Right forelimb (tissue), 1 donor: ENCODE data around the gene RTL10.
A peak's percentile ranks its signal among the peaks of the same experiment; 100 is the strongest.

Experiments
- DNase-seq: peaks from one replicate; pipeline ENCODE4 v3.0.0-alpha.2; 2018

RTL10 gene

DNA sequence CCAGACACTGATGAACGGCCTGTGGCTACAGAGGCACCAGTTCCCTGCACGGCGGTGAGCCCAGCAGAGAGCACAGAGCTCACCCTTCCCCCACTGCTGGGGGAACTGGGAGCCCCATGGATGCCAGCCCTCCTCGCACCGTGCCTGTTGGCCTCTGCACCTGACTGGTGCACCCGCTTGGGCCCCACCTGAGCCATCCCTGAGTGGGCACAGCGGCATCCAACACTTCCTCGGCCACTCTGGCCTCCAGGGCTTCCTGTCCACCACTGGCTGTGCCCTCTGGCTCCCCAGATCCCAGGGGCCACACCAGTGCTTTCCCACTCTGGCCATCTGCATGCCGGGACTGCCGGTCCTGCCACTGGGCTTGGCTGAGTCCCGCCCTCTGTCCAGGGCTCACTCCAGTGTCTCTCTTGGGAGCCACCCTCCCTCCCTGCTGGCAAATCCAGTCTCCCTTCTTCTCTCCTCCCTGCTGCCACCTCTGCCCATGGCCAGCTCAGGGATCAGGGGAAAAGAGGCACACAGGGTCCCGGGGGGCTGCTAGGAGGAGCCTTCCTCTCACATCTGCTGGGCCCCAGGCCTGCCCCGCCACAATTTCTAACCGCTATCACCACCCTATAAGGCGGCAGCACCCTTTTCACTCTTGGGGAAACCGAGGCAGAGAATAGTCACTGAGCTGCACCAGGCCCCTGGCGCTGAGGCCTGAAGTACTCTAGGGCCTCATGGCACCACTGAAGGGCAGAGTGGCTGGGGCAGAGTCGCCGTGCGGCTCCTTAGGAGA lies 33.0 kb downstream of the RTL10 start:
- peak; percentile 26 for DNase-seq

DNA sequence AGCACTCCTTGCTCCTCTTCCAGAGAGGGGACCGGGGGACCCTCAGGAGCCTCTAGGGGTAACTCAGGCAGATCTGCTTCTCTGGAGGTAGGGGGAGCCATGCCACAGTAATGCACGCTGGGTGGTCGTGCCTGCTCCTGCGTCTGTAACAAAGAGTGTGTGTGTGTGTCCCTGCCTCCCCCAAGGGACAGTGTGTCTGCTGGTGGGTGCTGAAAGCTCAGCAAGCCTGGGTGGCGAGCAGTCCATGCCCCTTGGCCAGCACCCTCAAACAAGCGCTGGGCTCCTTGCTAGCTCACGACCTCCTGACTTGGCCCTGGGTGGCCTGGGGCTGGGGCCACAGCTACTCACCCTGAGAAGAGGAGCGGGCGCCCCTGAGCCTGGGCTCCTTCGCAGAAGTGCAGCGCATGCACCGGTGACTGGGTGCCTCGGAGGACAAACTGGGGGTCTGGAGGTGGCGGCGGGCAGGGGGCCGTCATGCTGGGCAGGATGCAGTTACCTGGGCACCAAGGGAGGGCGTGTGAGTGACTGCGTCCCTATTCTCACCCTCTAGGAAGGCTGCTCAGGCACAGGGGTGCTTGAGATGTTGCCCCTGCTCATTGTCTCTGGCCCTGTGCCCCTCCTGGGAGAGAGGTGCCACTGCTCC lies 33.7 kb downstream of the RTL10 start:
- peak; percentile 35 for DNase-seq

DNA sequence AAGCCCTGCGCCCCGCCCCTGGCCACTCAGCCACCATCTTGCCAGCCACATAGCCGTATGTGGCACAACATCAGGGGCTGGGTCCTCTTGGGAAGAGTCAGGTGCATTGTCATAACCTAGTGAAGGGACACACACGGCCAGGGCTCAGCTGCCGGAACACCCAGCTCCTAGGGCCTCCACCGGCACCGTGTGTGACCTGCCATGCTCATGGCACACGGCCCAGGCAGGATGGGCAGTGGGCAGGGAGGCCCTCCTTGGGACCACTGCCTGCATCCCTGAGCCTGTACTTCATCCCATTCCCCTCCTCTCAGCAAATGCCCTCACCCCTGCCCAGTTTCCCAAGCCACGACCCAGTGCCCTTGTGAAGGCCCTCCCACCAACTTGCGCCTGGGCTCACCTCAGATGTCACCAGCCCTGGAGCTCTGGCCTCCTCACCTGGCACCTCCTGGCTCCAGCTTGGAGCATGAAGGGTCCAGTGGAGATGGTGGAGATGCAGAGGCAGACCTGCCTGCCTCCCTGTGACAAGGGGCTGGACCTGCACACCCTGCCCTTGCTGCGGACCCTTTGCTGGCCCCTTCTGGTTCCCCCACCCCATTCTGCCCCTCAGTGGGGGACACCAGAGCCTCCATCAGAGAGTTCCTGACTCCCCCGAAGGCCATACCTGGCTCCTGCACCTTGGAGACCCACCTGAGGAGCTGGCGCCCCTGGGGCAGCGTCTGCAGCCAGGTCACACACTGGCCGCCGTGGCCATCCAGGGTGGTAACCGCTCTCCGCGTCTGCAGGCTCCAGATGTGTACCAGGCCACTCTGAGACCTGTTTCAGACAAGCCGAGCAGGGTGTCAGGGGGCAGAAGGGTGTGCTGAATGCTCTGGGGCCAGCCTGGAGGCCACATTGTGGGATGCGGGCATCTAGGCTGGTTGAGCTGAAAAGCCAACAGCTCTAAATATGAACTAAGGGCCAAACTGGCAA lies 34.5 kb downstream of the RTL10 start:
- DNase-seq: peak; percentile 33

DNA sequence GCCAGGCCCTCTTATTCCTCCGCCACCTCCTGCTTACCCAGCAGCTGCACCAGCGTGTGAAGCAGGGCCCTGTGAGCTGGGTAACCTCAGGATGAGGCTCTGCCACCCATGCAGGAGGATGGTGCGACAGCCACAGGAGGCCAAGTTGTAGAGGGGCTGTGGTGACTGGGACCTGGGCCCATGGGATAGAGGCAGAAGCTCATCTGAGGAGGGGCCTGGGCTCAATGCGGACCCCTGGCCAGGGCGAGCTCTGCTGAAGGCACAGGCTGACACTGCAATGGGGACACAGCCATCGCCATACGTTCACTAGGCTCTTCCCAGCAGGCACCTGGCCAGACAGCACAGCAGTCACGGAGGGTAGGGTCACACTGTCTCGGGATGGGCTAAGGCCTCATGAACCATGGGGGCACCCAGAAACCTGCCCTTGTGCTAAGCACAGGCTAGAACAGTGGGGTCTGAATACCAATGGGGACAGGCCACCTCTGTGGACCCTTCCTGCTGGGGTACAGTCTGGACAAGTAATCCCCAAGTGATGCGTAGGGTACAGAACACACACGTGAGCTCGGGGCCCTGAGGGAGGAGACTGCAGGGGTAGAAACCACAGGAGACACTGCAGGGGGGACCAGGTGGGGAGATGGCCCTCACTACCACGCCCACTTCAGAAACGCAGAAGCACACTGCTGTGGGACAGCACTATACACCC lies 35.3 kb downstream of the RTL10 start:
- peak; percentile 28 for DNase-seq

DNA sequence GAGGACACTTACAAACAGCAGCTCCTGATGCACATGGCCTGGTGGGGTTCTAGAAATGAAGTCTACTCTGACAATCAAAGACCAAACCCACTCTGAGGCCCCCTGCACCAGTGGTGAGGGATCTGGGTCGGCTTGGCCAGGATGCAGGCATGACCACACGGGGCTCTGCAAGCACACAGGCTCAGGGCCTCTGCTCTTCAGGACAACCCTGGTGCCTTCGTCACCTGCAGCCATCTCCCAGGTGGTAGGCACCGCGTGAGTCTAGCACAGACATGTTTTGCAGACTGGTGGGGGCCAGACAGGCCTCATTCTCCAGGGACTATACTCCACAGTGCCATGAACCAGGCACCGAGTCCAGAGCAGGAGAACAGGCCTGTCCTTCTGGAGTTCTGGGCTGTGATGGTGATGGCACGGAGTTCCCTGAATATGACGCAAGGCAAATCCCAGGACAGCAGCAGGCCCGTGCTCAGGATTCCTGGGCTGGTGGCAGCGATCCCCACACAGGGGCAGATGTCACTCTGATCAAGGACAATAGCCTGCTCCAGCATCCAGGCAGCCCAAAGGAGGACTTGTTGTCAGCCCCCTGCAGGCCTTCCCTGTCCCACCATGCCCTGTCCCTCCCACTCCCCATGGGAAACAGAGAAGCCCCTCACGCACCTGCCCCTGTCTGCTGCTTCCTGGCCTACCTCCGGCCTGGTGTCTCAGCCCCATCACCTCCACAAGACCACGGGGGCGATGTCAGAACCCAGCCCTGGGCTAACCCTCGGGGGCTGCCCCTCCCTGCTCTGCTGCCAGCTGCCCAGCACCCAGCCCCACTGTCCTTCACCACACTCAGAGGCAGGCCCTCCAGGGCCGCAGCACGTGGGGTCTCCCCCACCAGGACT lies 36.1 kb downstream of the RTL10 start:
- peak; percentile 35 for DNase-seq

DNA sequence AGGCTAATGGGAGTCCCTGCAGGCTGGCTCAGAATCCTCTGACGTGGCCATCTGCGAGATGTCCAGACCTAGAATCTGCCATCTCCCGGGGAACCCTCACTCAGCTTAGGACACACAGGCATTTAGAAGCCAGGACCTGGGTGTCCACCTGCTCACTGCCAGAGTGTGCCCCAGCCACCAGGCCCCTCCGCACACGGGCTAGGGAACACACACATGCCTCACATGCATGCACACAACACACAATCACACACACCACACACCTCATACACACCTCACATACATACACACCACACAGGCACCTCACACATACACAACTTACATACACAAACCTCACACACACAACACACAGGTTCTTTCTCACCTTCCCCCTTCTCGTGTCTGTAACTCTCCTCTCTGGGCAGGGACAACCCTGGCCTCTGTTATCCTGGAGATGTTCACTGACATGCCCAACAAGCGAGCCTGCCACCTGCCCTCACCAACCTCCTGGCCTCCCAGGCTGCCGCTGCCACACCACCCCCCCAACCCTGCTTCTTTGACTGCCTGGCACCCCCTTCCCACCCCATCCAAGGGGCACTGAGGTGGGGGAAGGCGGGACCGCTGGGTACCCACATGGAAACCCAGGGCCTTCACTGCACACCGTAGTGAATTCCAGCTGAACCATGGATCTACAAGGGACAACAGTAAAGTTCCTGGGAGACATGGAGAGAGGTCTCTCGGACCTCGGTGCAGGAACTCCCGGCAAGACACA lies 38.1 kb downstream of the RTL10 start:
- no peak for DNase-seq

DNA sequence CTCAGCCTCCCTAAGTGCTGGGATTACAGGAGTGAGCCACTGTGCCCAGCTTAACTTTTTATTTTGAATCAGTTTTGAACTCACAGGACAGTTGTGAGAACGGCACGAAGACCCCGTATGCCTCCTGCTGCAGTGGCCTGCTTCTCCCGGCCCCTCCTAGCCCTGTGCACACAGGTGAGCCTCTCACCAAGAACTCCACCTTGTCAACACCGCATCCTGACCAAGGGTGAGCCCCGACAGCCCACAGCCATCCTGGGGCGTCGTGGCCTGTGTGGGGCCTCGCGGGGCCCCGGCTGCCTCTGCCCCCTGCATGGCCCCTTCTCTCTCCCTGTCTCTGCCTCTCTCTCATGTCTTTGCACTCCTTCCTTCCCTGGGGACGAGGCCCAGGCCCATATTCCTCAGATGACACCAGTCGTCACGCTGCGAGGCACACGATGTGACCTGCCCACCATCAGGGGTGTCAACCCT lies 38.8 kb downstream of the RTL10 start:
- no peak for DNase-seq

DNA sequence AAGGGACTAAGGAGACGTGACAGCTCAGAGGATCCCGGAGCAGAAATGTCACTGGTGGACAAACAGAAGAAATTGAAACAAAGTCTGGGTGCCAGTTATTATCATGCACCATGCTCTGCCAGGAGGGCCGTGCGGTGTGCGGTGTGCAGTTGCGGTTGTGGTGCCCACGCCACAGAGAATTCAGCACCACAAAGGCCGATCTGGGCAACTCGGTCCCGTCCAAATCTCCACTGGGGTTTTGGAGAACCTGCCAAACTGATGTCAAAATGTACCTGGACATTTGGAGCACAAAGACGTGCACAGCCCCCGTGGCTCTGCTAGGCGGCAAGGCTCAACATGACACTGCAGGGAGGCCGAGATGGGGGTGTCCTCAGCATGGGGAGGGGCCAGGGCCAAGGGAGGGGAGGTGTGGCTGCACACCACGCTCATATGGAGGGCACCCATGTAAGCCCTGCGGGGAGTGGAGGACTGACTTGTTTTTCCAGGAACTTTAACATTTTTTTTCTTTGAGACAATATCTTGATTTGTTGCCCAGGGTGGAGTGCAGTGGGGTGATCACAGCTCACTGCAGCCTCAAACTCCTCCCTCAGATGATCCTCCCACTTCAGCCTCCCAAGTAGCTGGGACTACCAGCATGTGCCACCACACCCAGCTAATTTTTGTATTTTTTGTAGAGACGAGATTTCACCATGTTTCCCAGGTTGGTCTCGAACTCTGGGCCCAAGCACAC lies 39.4 kb downstream of the RTL10 start:
- no peak for DNase-seq

DNA sequence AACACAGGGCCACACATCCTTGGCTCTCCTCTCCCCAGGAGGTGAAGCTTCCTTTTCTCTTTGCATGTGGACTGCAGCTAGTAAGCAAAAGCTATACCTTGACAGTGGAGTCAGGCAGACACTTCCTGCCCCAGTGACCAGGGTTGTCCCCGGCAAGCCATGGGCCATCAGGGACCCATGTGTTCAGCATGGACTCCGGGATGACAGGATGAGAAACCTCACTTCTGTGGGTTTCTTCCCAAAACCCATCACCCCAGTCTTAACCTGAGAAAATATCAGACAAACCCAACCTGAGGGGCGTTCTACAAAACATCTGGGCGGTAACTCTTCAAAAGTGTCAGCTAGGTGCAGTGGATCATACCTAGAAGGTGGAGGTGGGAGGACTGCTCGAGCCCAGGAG lies 40.2 kb downstream of the RTL10 start:
- DNase-seq: no peak

DNA sequence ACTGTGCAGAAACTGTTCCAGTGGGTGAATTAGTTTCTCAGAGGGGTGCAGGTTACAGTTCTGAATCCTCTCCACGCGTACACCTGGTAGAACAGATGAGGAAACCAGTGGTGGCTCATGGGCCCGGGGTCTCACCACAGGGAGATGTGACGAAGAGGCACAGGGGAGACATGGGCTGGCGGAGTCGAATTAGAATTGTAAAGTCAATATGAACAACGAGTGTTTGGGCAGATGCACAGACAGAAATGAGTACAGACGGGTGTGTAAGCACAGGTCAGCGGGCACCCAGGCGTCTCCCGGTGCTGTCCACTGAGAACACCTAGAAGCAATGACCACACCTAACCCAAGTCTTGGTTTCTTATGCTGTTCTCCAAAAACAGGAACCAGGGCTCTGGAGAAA lies 41.8 kb downstream of the RTL10 start:
- DNase-seq: no peak

DNA sequence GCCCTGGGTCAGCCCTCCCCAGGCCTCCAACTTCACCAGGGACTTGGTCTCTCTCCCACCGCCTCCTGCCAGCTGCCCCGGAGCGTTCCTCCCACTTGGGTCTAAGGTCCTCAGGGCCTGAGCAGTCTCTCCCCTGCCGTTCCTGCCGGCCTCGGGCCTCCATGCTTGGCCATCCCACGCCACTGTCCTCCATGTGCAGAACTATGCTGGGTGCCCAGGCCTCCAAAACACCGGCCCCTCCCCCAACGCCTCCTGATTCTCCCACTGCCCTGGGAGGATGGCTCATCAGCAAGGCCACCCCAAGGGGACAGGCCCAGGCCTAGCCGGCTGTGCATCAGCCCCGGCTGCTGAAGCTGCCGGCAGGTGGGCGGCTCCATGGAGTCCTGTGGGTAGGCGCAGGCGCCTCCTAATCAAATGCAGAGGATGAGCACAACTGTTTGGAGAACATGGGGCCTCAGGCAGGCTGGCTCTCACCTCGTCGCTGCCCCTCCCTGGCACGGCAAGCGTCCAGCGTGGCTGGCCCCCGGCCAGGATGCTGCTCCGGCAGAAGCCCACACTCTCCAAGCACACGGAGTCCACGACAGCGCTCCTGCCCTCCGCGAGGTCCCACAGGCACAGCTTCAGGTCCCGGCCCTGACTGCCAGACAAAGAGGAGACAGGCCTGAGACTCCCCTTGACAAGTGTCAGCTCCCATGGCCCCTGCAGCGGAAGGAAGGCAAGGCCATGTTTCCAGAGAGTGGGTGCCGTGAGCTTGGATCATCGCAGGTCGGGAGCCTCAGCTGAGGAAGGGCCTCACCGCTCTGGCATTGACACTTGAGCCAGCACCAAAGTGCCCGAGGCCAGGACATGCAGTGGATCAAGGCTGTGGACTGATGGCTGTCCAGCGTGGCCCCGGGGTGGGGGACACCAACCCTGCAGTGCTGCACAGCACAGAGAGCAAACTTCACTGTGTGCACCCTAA lies 42.6 kb downstream of the RTL10 start:
- peak; percentile 41 for DNase-seq

DNA sequence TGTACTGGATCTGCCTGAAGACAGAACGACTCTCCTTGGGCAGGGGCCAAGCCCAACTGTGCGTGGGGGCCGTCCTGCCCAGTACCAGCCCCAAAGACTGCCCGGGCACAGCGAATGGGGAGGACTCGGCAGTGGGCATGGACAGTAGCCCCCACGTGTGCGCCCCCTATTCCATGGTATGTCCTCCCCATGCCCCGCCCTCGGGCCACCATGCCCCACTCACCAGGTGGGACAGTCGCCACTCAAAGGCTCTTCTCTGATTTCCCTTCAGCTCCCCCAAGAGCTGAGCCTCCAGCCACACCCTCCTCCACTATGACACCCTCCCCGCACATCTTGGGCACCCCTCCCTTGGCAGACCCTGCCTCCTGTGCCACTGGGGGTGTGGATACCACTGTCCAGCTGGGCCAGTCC lies 43.5 kb downstream of the RTL10 start:
- DNase-seq: peak; percentile 32

DNA sequence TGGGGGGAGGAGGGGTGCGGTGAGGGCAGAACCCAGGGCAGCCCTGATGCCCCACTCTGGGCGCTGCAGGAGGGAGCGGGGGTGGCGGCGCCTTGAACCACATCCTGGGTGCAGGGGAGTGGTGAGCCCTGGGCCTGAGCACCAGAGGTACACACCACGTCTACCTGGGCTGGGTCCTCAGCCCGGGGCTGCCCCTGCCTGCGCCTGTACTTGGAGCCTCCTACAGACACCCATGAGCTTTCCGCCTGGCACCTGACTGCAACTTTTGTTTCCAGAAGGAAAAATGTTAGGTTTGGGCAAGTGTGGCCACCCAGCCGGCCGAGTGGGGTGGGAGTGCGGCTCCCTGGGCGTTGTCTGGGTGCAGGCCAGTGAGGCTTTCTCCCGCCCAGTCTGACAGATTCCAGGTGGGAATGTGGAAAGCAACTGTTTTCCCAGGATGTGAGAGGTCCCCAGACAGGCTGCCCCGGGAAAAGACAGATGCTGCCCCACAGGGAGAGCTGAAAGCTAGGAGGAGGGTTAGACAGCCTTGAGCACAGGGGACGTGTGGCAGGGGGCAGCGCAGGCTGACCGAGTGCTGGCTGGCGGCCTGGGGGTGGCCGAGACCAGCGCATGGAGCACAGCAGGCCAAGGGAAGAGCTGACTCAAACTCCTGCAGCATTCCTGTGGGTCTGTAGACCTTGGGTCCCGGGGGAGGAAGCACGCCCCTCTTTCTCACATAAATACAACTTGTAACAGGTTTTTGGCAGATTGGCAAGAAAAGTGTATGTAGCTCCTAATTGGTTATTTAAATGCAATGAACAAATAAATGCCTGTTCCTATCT lies 44.1 kb downstream of the RTL10 start:
- peak; percentile 43 for DNase-seq

DNA sequence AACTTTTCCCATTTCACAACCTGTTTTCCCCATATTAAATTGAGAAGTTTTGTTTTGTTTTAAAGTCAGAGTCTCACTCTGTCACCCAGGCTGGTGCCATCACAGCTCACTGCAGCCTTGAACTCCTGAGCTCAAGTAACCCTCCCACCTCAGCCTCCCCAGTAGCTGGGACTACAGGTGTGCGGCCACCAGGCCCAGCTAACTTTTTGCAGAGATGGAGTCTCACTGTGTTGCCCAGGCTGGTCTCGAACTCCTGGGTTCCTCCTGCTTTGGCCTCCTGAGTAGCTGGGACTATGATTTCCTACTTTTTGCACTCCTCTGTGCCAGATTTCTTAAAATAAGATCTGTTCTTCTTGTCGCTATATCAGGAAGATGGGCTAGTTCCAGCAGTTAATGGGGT lies 44.9 kb downstream of the RTL10 start:
- peak; percentile 18 for DNase-seq

DNA sequence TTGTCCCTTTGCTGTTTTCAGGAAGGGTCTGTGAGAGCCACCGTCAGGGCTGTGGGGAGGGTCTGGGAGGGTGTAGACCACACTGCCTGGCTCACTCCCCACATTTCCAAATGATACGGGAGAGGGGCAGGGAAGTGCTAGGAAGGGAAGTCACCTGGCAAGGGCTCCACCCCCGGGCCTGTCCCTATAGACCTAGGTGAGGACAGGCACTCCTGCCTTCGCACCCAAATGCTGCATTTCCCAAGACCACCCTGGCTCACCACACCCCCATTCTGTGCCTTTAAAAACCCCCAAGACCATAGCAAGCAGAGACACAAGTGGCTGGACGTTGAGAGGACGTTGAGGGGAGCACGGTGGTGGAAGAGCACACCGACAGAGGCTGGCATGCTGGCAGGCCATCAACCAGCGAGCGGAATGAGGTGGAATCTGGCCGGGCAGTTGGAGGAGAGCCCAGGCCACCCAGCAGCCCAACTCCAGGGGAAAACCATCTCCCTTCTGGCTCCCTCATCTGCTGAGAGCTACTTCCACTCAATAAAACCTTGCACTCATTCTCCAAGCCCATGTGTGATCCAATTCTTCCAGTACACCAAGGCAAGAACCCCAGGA lies 45.7 kb downstream of the RTL10 start:
- DNase-seq: peak; percentile 23

DNA sequence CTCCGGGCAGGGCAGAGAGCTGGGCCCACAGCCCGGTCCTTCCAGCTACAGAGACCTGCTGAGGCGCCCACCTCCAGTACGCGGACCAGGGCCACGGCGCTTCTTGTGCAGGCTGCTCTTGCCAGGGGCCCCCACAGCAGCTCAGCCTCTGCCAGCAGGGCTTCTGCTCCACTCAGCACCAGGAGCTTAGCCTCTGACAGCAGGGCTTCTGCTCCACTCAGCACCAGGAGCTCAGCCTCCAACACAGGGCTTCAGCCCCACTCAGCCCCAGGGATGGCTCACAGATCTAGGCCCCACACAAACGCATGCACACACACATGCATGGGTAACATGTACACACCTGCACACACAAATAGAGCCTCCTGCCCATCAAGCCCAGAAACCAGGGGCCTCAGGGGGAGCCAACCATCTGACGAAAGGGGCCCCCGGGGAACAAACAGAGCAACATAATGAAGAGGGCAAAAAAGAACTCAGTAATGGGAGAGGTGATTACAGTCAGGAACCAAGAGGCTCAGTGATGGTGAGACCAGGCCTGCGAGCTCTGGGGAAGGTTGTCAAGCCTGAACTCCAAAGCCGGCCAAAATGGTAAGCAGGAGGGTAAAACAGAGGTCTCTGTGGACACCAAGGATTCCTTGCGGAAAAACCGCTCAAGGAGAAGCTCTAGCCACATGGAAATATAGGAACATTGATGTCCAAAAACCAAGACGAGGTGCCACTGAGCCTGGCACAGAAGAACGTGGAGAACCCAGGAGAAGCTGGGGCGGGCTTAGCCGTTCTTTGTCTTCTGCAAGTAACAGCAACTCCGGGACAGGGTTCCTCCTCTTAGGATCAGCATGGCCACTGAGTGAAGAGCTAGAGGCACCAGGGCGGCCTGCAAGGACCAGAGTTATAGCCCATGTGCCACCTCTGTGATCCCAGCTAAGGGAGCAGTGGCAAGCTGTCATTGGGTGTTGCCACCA lies 46.5 kb downstream of the RTL10 start:
- DNase-seq: peak; percentile 42
